ENCODE data around the gene MYT1.

The MYT1 gene

GRCh38 chr20:64193058-64193457, 28.8 kb downstream of the MYT1 start:
- DNase-seq (ENCODE audit: low read depth) = no peak

GRCh38 chr20:64194269-64194668, 30.0 kb downstream of the MYT1 start:
- DNase-seq (ENCODE audit: low read depth) = no peak

- DNase-seq (ENCODE audit: low read depth) = no peak
Measured at GRCh38 chr20:64196309-64196708, 32.1 kb downstream of the MYT1 start.

- no peak for DNase-seq (ENCODE audit: low read depth)
Measured at GRCh38 chr20:64196847-64197306, 32.6 kb downstream of the MYT1 start.

GRCh38 chr20:64198347-64198746, 34.1 kb downstream of the MYT1 start:
- DNase-seq (ENCODE audit: low read depth) = no peak

GRCh38 chr20:64199395-64199794, 35.1 kb downstream of the MYT1 start:
- DNase-seq (ENCODE audit: low read depth) = no peak

- no peak for DNase-seq (ENCODE audit: low read depth)
Measured at GRCh38 chr20:64200740-64201139, 36.5 kb downstream of the MYT1 start.

- DNase-seq (ENCODE audit: low read depth) = no peak
Measured at GRCh38 chr20:64201653-64202052, 37.4 kb downstream of the MYT1 start.

GRCh38 chr20:64203037-64203777, 39.0 kb downstream of the MYT1 start:
- DNase-seq (ENCODE audit: low read depth) = no peak

- DNase-seq (ENCODE audit: low read depth) = no peak
Measured at GRCh38 chr20:64205611-64206026, 41.4 kb downstream of the MYT1 start.

GRCh38 chr20:64206614-64207013, 42.4 kb downstream of the MYT1 start:
- no peak for DNase-seq (ENCODE audit: low read depth)

GRCh38 chr20:64207641-64208590, 43.7 kb downstream of the MYT1 start:
- no peak for DNase-seq (ENCODE audit: low read depth)

GRCh38 chr20:64209148-64209547, 44.9 kb downstream of the MYT1 start:
- no peak for DNase-seq (ENCODE audit: low read depth)

- DNase-seq (ENCODE audit: low read depth) = no peak
Measured at GRCh38 chr20:64210656-64211369, 46.6 kb downstream of the MYT1 start.

- DNase-seq (ENCODE audit: low read depth) = no peak
Measured at GRCh38 chr20:64211874-64212658, 47.8 kb downstream of the MYT1 start.

- DNase-seq (ENCODE audit: low read depth) = no peak
Measured at GRCh38 chr20:64212755-64213154, 48.5 kb downstream of the MYT1 start.

GRCh38 chr20:64214113-64214512, 49.9 kb downstream of the MYT1 start:
- DNase-seq (ENCODE audit: low read depth) = no peak

GRCh38 chr20:64214952-64215351, 50.7 kb downstream of the MYT1 start:
- DNase-seq (ENCODE audit: low read depth) = no peak

- no peak for DNase-seq (ENCODE audit: low read depth)
Measured at GRCh38 chr20:64216036-64216435, 51.8 kb downstream of the MYT1 start.

GRCh38 chr20:64216910-64217309, 52.7 kb downstream of the MYT1 start:
- no peak for DNase-seq (ENCODE audit: low read depth)

- no peak for DNase-seq (ENCODE audit: low read depth)
Measured at GRCh38 chr20:64217539-64218221, 53.4 kb downstream of the MYT1 start.

Data from activated T-helper 9 cell treated with anti-CD3 and anti-CD28 coated beads, Interleukin-2, amount 50 U/mL, for 16 hours (primary cell).